ENCODE results near the gene SPATA9. TPM values are rescaled to one million over a fixed set of nuclear protein-coding genes. Genes with fewer than 3 reads are reported as not detected.

SPATA9 gene
- total and polyA plus RNA-seq, 9 of the 15 experiments (the other 6 are each of a cell fraction or from before 2014, with no cell fraction given), result 0.16 to 5.5 (median 0.39) TPM; not detected in 3

GRCh38 chr5:95647886-95648860 is 34.6 kb downstream of the SPATA9 start (continued):
- no peak for TF ChIP-seq TRIM25 (IDR thresholded peaks at IDR 0.05; ENCODE audit: borderline replicate concordance)
- peak; percentile 74; the same call in 1 of the 2 replicates for TF ChIP-seq ZNF766 (CRISPR knock-in tag; conservative IDR thresholded peaks at IDR 0.05)
- no peak for TF ChIP-seq CCAR2 (IDR thresholded peaks at IDR 0.05; ENCODE audit: low read depth, low read length)
- TF ChIP-seq TGIF2 (CRISPR knock-in tag; IDR thresholded peaks at IDR 0.05), result no peak
- TF ChIP-seq ZNF23 (CRISPR knock-in tag; IDR thresholded peaks at IDR 0.05), result no peak
- TF ChIP-seq CBFA2T3 (IDR thresholded peaks at IDR 0.05), result peak; percentile 70
- TF ChIP-seq MLLT1 (IDR thresholded peaks at IDR 0.05), result peak; percentile 91 to 96
- no peak for TF ChIP-seq DEAF1 (CRISPR knock-in tag; IDR thresholded peaks at IDR 0.05)
- no peak for TF ChIP-seq KLF10 (CRISPR knock-in tag; IDR thresholded peaks at IDR 0.05)
- TF ChIP-seq ATF1 (CRISPR knock-in tag; IDR thresholded peaks at IDR 0.05), result no peak
- TF ChIP-seq ATF1 (tag; IDR thresholded peaks at IDR 0.05), result peak; percentile 75
- no peak for TF ChIP-seq ZNF75A (CRISPR knock-in tag; IDR thresholded peaks at IDR 0.05)
- no peak for TF ChIP-seq ZBTB8A (IDR thresholded peaks at IDR 0.05; ENCODE audit: partially characterized antibody)
- peak; percentile 78 for TF ChIP-seq TBP (optimal IDR thresholded peaks at IDR 0.05; ENCODE audit: low read depth, low read length)
- TF ChIP-seq MNT (conservative IDR thresholded peaks at IDR 0.05), result peak; percentile 29 to 66; a peak in 3 of 4 replicates
- TF ChIP-seq HDAC1 (IDR thresholded peaks at IDR 0.05), result peak in 1 of 2 experiments; percentile 42; a peak in 1 of 4 replicates
- TF ChIP-seq ATF6 (CRISPR knock-in tag; IDR thresholded peaks at IDR 0.05), result no peak
- TF ChIP-seq MBD2 (IDR thresholded peaks at IDR 0.05; ENCODE audit: borderline replicate concordance, low read depth), result peak; percentile 59
- peak; percentile 92 for TF ChIP-seq NFE2 (IDR thresholded peaks at IDR 0.05; ENCODE audit: low read depth)
